Bronchial epithelial cell (primary cell): ENCODE results near the gene TGFBR3L. TPM values are rescaled to one million over a fixed set of nuclear protein-coding genes. Genes with fewer than 3 reads are reported as not detected.
"Not testable (repeated sequence)": the region's sequence is repeated elsewhere in the genome, so short reads cannot be mapped to it uniquely, and the experiment has no call there.

Experiments
- DNase-seq: peaks from one replicate; pipeline ENCODE4 v3.0.0-alpha.2; 2010; ENCODE audit warnings: low read depth
- FAIRE-seq: peaks from 2 replicates; lab custom pipeline; 2011; peaks lifted over from hg19 to GRCh38; lab: Jason Lieb, UNC
- H3K27me3 ChIP-seq: 2 replicates; pipeline ENCODE4 v1.5.1; 2011; ENCODE audit warnings: low read length; ENCODE audit not compliant: control insufficient read depth, insufficient read depth
- H3K36me3 ChIP-seq: 2 replicates; pipeline ENCODE4 v1.5.1; 2011; ENCODE audit warnings: low read length; ENCODE audit not compliant: control insufficient read depth, insufficient read depth
- H3K4me3 ChIP-seq: 2 replicates; pipeline ENCODE4 v1.5.1; 2011; ENCODE audit warnings: mild to moderate bottlenecking, low read depth, low read length, control low read depth
- total RNA-seq: library from RNA; depleted of rRNA; stranded (reverse); fragments of >200 nt; gene quantifications from 2 replicates; pipeline ENCODE4 v1.2.1, GENCODE V29; 2014
- TF ChIP-seq, protein P1 (sequence below): IDR thresholded peaks from 2 replicates; pipeline ENCODE4 v1.5.1; 2011; ENCODE audit warnings: mild to moderate bottlenecking, moderate library complexity, low read length, control low read depth, inconsistent platforms; ENCODE audit not compliant: insufficient read depth, severe bottlenecking

The TGFBR3L gene
- total RNA-seq, 1 donor from 2014 or later: 1.8 TPM

DNA sequence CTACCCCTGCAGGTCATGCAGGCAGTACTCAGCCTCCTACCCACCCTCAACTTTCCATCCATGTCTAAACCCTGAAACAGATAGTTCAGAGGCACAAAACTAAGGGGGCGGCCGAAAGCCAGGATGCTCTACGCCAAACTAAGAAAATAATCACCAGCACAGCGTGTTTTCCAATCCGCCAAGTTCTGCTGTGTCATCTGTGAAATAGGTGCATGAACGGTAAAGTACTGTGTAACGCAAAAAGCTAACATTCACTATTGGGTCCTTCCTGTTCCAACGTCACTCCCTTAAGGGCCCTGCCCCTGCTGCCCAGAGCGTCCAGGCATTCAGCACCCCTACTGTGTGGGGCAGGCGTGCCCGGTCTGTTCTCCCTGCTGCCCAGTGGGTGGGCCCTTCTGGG is 41.1 kb downstream of the TGFBR3L start:
- no peak for DNase-seq
- H3K4me3 ChIP-seq: no peak overlapping the region
- H3K36me3 ChIP-seq: peaks cover 3% of the 10 kb centered on the region
- no peaks in the 10 kb centered on the region for H3K27me3 ChIP-seq
- TF ChIP-seq, protein P1, sequence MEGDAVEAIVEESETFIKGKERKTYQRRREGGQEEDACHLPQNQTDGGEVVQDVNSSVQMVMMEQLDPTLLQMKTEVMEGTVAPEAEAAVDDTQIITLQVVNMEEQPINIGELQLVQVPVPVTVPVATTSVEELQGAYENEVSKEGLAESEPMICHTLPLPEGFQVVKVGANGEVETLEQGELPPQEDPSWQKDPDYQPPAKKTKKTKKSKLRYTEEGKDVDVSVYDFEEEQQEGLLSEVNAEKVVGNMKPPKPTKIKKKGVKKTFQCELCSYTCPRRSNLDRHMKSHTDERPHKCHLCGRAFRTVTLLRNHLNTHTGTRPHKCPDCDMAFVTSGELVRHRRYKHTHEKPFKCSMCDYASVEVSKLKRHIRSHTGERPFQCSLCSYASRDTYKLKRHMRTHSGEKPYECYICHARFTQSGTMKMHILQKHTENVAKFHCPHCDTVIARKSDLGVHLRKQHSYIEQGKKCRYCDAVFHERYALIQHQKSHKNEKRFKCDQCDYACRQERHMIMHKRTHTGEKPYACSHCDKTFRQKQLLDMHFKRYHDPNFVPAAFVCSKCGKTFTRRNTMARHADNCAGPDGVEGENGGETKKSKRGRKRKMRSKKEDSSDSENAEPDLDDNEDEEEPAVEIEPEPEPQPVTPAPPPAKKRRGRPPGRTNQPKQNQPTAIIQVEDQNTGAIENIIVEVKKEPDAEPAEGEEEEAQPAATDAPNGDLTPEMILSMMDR: no peak
- FAIRE-seq: no peak

GRCh38 chr19:7959211-7959610 is 44.6 kb downstream of the TGFBR3L start:
- DNase-seq: no peak
- Histone ChIP-seq H3K4me3 (no peak overlapping the region), H3K36me3 (peaks cover 12% of the 10 kb centered on the region), H3K27me3 (no peaks in the 10 kb centered on the region)
- TF ChIP-seq, protein P1: no peak
- no peak for FAIRE-seq

GRCh38 chr19:7961082-7961481 is 46.5 kb downstream of the TGFBR3L start:
- not testable (repeated sequence) for FAIRE-seq, H3K4me3 ChIP-seq, H3K27me3 ChIP-seq, DNase-seq
- peaks cover 12% of the 10 kb centered on the region for H3K36me3 ChIP-seq

GRCh38 chr19:7961920-7962626 is 47.4 kb downstream of the TGFBR3L start:
- Histone ChIP-seq H3K4me3 (no peak overlapping the region), H3K36me3 (peaks cover 16% of the 10 kb centered on the region), H3K27me3 (no peaks in the 10 kb centered on the region)
- DNase-seq: no peak
- TF ChIP-seq, protein P1: no peak
- FAIRE-seq: no peak

DNA sequence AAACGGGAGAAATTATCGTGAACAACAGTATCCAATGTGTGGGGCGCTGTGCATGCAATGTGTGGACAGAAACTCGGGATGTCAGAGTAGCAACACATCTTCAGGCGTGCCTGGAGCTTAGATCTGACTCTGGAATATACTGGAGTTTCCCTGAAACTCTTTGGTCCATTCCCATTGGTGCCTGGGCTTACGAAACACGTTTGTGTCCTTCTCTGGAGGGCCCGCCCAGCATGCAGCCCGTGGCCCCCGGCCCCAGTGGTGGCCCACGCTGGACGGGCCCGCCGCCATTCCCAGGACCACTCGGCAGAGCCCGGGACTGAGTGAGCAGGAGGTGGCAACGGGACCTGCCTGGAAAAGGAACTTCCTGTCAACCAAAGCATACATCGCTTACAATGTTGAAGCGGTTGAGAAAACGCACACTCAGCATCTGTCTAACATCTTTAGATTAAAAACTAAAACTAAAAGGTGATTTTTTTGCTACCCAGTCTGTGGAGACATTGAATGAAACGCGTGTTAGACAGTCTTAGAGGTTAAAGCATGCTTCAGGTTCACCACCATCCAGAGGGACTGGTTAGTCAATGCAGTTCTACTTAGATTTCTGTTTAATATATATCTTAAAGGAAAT is 48.1 kb downstream of the TGFBR3L start:
- Histone ChIP-seq H3K4me3 (no peak overlapping the region), H3K27me3 (no peaks in the 10 kb centered on the region), H3K36me3 (peaks cover 18% of the 10 kb centered on the region)
- TF ChIP-seq, protein P1: no peak
- DNase-seq: no peak
- no peak for FAIRE-seq

- peaks cover 21% of the 10 kb centered on the region for H3K36me3 ChIP-seq
Observed at GRCh38 chr19:7963566-7963965, 48.9 kb downstream of the TGFBR3L start.

More at GRCh38 chr19:7963566-7963965, 48.9 kb downstream of the TGFBR3L start:
- DNase-seq: no peak
- FAIRE-seq: no peak
- TF ChIP-seq, protein P1: no peak
- Histone ChIP-seq H3K4me3 (no peak overlapping the region), H3K27me3 (no peaks in the 10 kb centered on the region)
